Left cardiac atrium (tissue), 4 donors: ENCODE data around the gene ETHE1. TPM values are rescaled to one million over a fixed set of nuclear protein-coding genes. Genes with fewer than 3 reads are reported as not detected.
"Not testable (repeated sequence)": the region's sequence is repeated elsewhere in the genome, so short reads cannot be mapped to it uniquely, and the experiment has no call there.

Source experiments
- ATAC-seq, 2 donors: fragments of 200-7000 bp; cut with Tn5 transposase; one replicate each; pipeline ENCODE4 v1.9.1; 2020; ENCODE audit warnings: mild to moderate bottlenecking in 2 of 2, moderate library complexity in 2 of 2
- DNase-seq: peaks from one replicate; pipeline ENCODE4 v3.0.0-alpha.2; 2020
- intact Hi-C, 2 donors: fragments of 100-400 bp; cut with DNase I; formaldehyde crosslinking; loops; one replicate each; pipeline versions ENCODE4 v1.14.1 to v1.15.1; 2022 to 2023
- total RNA-seq, 2 donors: library from RNA; stranded (reverse); fragmentation: NEBNext Ultra II Directional; extraction: Animal tissue kit (Norgen Biotek cat#: 25700); gene quantifications; one replicate each; pipeline ENCODE4 v1.2.1, GENCODE V29; 2021
- donor health status: DM: no; HTN: yes; CAD: no.
- donor health status: DM: no; HTN: yes; CAD: no; lungs with severe emphysema.
- donor health status: DM: yes; HTN: yes; CAD: no.
- donor health status: Dilated cardiomyopathy.

The ETHE1 gene
- total RNA-seq, 2 donors from 2014 or later: 13.7 to 17.9 TPM

GRCh38 chr19:43532962-43533545, 6.1 kb upstream of the ETHE1 start, which contains the start of gene ZNF575:
TSS of gene ZNF575 (plus strand) at chr19:43533188. CDS start at chr19:43534423, 1,235 bp downstream.
- ATAC-seq: peak; percentile 82 to 83
- DNase-seq: peak; percentile 89
- intact Hi-C loops: loop anchor here in 1 of 2 donors (5.0 to 10.0 kb wide), 2 partner anchors 134 to 252 kb away; partner anchors contain the start of gene KCNN4

GRCh38 chr19:43532571-43532961, 5.6 kb upstream of the ETHE1 start:
- peak; percentile 71 for DNase-seq
- ATAC-seq: peak; percentile 2 to 6
- intact Hi-C loops: loop anchor here in 1 of 2 donors (5.0 to 10.0 kb wide), 2 partner anchors 135 to 252 kb away; partner anchors contain the start of gene KCNN4

- intact Hi-C loops: no loop called here
- ATAC-seq (peak in 1 of 2 donors; percentile 4), DNase-seq (peak; percentile 46)
These were observed 1.0 kb upstream of the ETHE1 start for GRCh38 chr19:43527860-43528622.

GRCh38 chr19:43525836-43526771, 897 bp downstream of the ETHE1 start:
- peak; percentile 39 for DNase-seq
- intact Hi-C loops: no loop called here
- ATAC-seq: peak; percentile 27 to 36

GRCh38 chr19:43524922-43525835, 1.8 kb downstream of the ETHE1 start:
- intact Hi-C loops: no loop called here
- DNase-seq (peak; percentile 68), ATAC-seq (peak; percentile 56 to 72)

GRCh38 chr19:43523696-43524095, 3.3 kb downstream of the ETHE1 start:
- DNase-seq, ATAC-seq, intact Hi-C loops: not testable (repeated sequence)

- intact Hi-C loops: no loop called here
- no peak for ATAC-seq
- no peak for DNase-seq
These were observed 4.1 kb downstream of the ETHE1 start for GRCh38 chr19:43522929-43523328.

- ATAC-seq (peak; percentile 61 to 81), DNase-seq (peak; percentile 78)
- intact Hi-C loops: loop anchor here (1.0 to 2.0 kb wide), 2 partner anchors 72 to 73 kb away; no protein-coding TSS in a partner anchor
These were observed 7.4 kb downstream of the ETHE1 start for GRCh38 chr19:43519436-43520088.

GRCh38 chr19:43518051-43518450, 8.9 kb downstream of the ETHE1 start:
- ATAC-seq (no peak), DNase-seq (no peak)
- intact Hi-C loops: loop anchor here in 1 of 2 donors (2.0 kb wide), 1 partner anchor 71 kb away; no protein-coding TSS in a partner anchor

- ATAC-seq, intact Hi-C loops, DNase-seq: not testable (repeated sequence)
These were observed 14.6 kb downstream of the ETHE1 start for GRCh38 chr19:43512399-43512798.

- no peak for DNase-seq
- intact Hi-C loops: no loop called here
- ATAC-seq: no peak
These were observed 15.7 kb downstream of the ETHE1 start for GRCh38 chr19:43511324-43511723.

- ATAC-seq: no peak
- intact Hi-C loops: no loop called here
- no peak for DNase-seq
These were observed 16.3 kb downstream of the ETHE1 start for GRCh38 chr19:43510713-43511112.

- no peak for DNase-seq
- intact Hi-C loops: no loop called here
- no peak for ATAC-seq
These were observed 19.1 kb downstream of the ETHE1 start for GRCh38 chr19:43507880-43508279.

GRCh38 chr19:43506629-43507028, 20.4 kb downstream of the ETHE1 start:
- DNase-seq (no peak), ATAC-seq (no peak)
- intact Hi-C loops: no loop called here

- intact Hi-C loops: no loop called here
- no peak for ATAC-seq
- DNase-seq: no peak
These were observed 21.1 kb downstream of the ETHE1 start for GRCh38 chr19:43505941-43506340.

- no peak for DNase-seq
- intact Hi-C loops: no loop called here
- no peak for ATAC-seq
These were observed 21.9 kb downstream of the ETHE1 start for GRCh38 chr19:43505186-43505456.

GRCh38 chr19:43504426-43505185, 22.4 kb downstream of the ETHE1 start, which contains the start of gene PHLDB3:
TSS of gene PHLDB3 (minus strand) at chr19:43504746. CDS start at chr19:43504118, 628 bp downstream.
- peak; percentile 32 to 55 for ATAC-seq
- intact Hi-C loops: no loop called here
- DNase-seq: peak; percentile 43
